GM23338 (cell line): Measurements from ENCODE around the gene RAB3IL1. TPM values are rescaled to one million over a fixed set of nuclear protein-coding genes. Genes with fewer than 3 reads are reported as not detected.

ENCODE experiments used
- ATAC-seq: fragments of 200-7000 bp; cut with Tn5 transposase; 3 replicates; pipeline ENCODE4 v1.9.1; 2020
- DNase-seq: peaks from one replicate; pipeline ENCODE4 v3.0.0-alpha.2; 2015; ENCODE audit warnings: low spot score
- H2AFZ ChIP-seq: fragments of 200-600 bp; sonication (generic); 2 replicates; pipeline ENCODE4 v1.8.0; 2016; ENCODE audit warnings: antibody characterized with exemption, mild to moderate bottlenecking, moderate library complexity
- H3F3A ChIP-seq: fragments of 200-600 bp; sonication (generic); replicated peaks from 2 replicates; pipeline ENCODE4 v1.8.0; 2017; ENCODE audit warnings: antibody characterized with exemption, mixed run types, low read depth
- H3K27ac ChIP-seq: fragments of 200-600 bp; sonication (generic); 2 replicates; pipeline ENCODE4 v1.6.1; 2016; ENCODE audit warnings: low read depth
- H3K27me3 ChIP-seq: fragments of 200-600 bp; sonication (generic); 2 replicates; pipeline ENCODE4 v1.8.0; 2016; ENCODE audit warnings: mild to moderate bottlenecking, mixed run types, moderate library complexity; ENCODE audit not compliant: insufficient read depth
- H3K36me3 ChIP-seq: fragments of 200-600 bp; sonication (generic); 2 replicates; pipeline ENCODE4 v1.8.0; 2016; ENCODE audit warnings: mild to moderate bottlenecking; ENCODE audit not compliant: insufficient read depth
- H3K4me1 ChIP-seq: fragments of 200-600 bp; sonication (generic); 2 replicates; pipeline ENCODE4 v1.8.0; 2016; ENCODE audit warnings: mild to moderate bottlenecking, moderate library complexity; ENCODE audit not compliant: insufficient read depth
- H3K4me2 ChIP-seq: fragments of 200-600 bp; sonication (generic); 2 replicates; pipeline ENCODE4 v1.7.1; 2017; ENCODE audit warnings: mixed run types
- H3K4me3 ChIP-seq: fragments of 200-600 bp; sonication (generic); 2 replicates; pipeline ENCODE4 v1.6.1; 2016; ENCODE audit warnings: mixed run types
- H3K79me2 ChIP-seq: fragments of 200-600 bp; sonication (generic); replicated peaks from 2 replicates; pipeline ENCODE4 v1.8.0; 2017; ENCODE audit warnings: mild to moderate bottlenecking; ENCODE audit not compliant: insufficient read depth
- H3K9me2 ChIP-seq: fragments of 200-600 bp; sonication (generic); 2 replicates; pipeline ENCODE4 v1.8.0; 2017; ENCODE audit not compliant: insufficient read depth
- H4K20me1 ChIP-seq: fragments of 200-600 bp; sonication (generic); replicated peaks from 2 replicates; pipeline ENCODE4 v1.8.0; 2017; ENCODE audit warnings: mild to moderate bottlenecking; ENCODE audit not compliant: insufficient read depth
- H3K27ac Mint-ChIP-seq: 2 replicates; pipeline ENCODE4 v1.8.0; 2020; ENCODE audit warnings: inconsistent platforms, mild to moderate bottlenecking, moderate library complexity, mixed read lengths
- H3K27me3 Mint-ChIP-seq: 3 replicates; pipeline ENCODE4 v1.8.0; 2022; ENCODE audit warnings: low read depth, mild to moderate bottlenecking, moderate library complexity, mixed read lengths, inconsistent platforms; ENCODE audit not compliant: insufficient read depth, poor library complexity
- H3K36me3 Mint-ChIP-seq: 3 replicates; pipeline ENCODE4 v1.8.0; 2021; ENCODE audit warnings: low read depth, mild to moderate bottlenecking, inconsistent platforms, moderate library complexity, mixed read lengths
- H3K4me1 Mint-ChIP-seq: 3 replicates; pipeline ENCODE4 v1.8.0; 2020; ENCODE audit warnings: mild to moderate bottlenecking, inconsistent platforms, mixed read lengths
- H3K4me3 Mint-ChIP-seq: 3 replicates; pipeline ENCODE4 v1.8.0; 2021; ENCODE audit warnings: moderate library complexity, mild to moderate bottlenecking, inconsistent platforms, mixed read lengths
- H3K9me3 Mint-ChIP-seq: 3 replicates; pipeline ENCODE4 v1.8.0; 2020; ENCODE audit warnings: moderate library complexity, mild to moderate bottlenecking, inconsistent platforms, mixed read lengths
- EZH2 ChIP-seq: fragments of 200-600 bp; sonication (generic); IDR thresholded peaks from one replicate; pipeline ENCODE4 v1.8.0; 2017; ENCODE audit warnings: antibody characterized with exemption, mild to moderate bottlenecking, low read depth; ENCODE audit not compliant: unreplicated experiment
- NANOG ChIP-seq: IDR thresholded peaks from 2 replicates; pipeline ENCODE4 v1.6.1; 2016; ENCODE audit warnings: antibody characterized with exemption, borderline replicate concordance
- STAT1 ChIP-seq: IDR thresholded peaks from one replicate; pipeline ENCODE4 v1.6.1; 2016; ENCODE audit warnings: antibody characterized with exemption; ENCODE audit not compliant: unreplicated experiment
- polyA plus RNA-seq: library from polyadenylated mRNA; unstranded; fragments of >200 nt; fragmentation: Nextera tagmentation; extraction: Ambion mirVana; gene quantifications from 2 replicates; pipeline ENCODE4 v1.2.1, GENCODE V29; 2016
- total RNA-seq: library from RNA; depleted of rRNA; stranded (reverse); fragments of >200 nt; shearing (Covaris generic); gene quantifications from 2 replicates; pipeline ENCODE4 v1.2.3, GENCODE V29; 2014
- TF ChIP-seq, protein P1 (sequence below): IDR thresholded peaks from one replicate; pipeline ENCODE4 v1.6.1; 2018; ENCODE audit warnings: antibody characterized with exemption; ENCODE audit not compliant: unreplicated experiment
- TF ChIP-seq, protein P2 (sequence below): IDR thresholded peaks from 2 replicates; pipeline ENCODE4 v1.6.1; 2016; ENCODE audit warnings: antibody characterized with exemption

RAB3IL1 gene
- total and polyA plus RNA-seq, 2 experiments from 2014 or later, result 2.7 to 3.4 TPM

DNA sequence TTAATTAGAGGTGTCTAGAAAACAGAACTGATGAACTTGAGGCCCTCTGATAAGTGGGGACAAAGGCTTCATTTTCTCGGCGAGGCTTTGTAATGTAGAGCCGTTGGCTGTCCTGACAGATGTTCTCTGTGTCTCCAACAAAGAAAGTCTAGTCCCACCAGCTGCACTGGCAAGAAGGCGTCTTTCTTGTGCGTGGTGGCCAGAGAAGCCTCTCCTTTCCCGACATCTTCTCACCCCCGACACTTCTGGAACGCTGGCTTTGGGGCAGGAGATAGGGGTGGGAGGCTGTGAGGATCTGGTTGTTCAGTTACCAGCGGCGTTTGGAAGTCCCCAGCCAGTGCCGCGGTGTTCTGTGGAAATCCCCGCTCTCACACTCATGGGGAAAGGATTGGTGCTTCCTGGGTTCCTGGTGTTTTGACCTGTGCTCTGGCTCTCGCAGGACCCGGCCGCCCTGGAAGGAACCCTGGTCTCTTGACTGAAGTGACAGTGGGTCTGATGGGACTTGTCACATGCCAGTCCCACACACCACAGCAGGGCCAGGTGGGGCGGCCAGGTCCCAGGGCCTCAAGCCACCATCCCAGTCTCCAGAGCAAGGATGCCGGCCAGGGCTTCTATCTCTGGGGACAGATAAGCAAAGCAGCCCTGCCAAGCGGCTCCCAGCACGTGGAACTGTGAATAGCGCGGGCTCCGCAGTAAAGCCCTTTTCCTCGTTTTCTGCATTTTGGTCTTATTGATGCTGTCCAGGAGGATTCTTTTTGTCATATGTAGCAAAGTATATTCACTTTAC lies 66.1 kb downstream of the RAB3IL1 start:
- Mint-ChIP-seq H3K4me1 (no peaks in the 10 kb centered on the region), H3K36me3 (peaks cover 87% of the 10 kb centered on the region), H3K9me3 (no peaks in the 10 kb centered on the region), H3K27me3 (peaks cover 8% of the 10 kb centered on the region), H3K27ac (no peak overlapping the region), H3K4me3 (no peak overlapping the region)
- Histone ChIP-seq H2AFZ (no peak overlapping the region), H3K27me3 (no peaks in the 10 kb centered on the region), H3K36me3 (peaks cover 59% of the 10 kb centered on the region), H3K27ac (peak overlapping the region; percentile 69; the same call in 1 of the 2 replicates), H3F3A (peaks cover 20% of the 10 kb centered on the region; the same call in 1 of the 2 replicates), H3K4me2 (no peak overlapping the region), H3K4me1 (no peaks in the 10 kb centered on the region), H3K4me3 (no peak overlapping the region), H4K20me1 (peaks cover 15% of the 10 kb centered on the region), H3K79me2 (peaks cover 12% of the 10 kb centered on the region), H3K9me2 (no peaks in the 10 kb centered on the region)
- no peak for TF ChIP-seq EZH2
- TF ChIP-seq, protein P1, sequence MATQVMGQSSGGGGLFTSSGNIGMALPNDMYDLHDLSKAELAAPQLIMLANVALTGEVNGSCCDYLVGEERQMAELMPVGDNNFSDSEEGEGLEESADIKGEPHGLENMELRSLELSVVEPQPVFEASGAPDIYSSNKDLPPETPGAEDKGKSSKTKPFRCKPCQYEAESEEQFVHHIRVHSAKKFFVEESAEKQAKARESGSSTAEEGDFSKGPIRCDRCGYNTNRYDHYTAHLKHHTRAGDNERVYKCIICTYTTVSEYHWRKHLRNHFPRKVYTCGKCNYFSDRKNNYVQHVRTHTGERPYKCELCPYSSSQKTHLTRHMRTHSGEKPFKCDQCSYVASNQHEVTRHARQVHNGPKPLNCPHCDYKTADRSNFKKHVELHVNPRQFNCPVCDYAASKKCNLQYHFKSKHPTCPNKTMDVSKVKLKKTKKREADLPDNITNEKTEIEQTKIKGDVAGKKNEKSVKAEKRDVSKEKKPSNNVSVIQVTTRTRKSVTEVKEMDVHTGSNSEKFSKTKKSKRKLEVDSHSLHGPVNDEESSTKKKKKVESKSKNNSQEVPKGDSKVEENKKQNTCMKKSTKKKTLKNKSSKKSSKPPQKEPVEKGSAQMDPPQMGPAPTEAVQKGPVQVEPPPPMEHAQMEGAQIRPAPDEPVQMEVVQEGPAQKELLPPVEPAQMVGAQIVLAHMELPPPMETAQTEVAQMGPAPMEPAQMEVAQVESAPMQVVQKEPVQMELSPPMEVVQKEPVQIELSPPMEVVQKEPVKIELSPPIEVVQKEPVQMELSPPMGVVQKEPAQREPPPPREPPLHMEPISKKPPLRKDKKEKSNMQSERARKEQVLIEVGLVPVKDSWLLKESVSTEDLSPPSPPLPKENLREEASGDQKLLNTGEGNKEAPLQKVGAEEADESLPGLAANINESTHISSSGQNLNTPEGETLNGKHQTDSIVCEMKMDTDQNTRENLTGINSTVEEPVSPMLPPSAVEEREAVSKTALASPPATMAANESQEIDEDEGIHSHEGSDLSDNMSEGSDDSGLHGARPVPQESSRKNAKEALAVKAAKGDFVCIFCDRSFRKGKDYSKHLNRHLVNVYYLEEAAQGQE, result no peak
- DNase-seq (no peak), ATAC-seq (no peak)

DNA sequence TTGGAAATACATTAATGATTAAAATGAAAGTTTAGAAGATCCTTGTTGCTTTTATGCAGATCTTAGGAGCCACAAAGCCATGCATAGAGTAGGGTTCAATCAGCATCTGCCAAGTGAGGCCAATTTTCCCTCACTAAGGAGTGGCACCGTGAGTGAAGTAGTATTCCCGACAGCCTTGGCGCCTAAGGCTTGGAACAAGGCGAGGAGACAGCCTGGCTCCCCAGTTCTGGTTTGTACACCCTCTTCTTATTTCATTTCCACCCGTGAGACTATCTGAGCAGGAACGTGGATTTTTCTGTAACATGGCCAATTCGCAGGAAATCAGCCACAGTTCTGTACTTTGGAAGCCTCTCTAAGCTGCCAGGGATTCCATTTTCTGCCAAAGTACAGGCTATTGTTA lies 66.7 kb downstream of the RAB3IL1 start:
- ATAC-seq (no peak), DNase-seq (no peak)
- Histone ChIP-seq H3K4me3 (no peak overlapping the region), H3K27ac (peak overlapping the region; percentile 69; the same call in 1 of the 2 replicates), H3K9me2 (no peaks in the 10 kb centered on the region), H3K79me2 (peaks cover 12% of the 10 kb centered on the region), H4K20me1 (peaks cover 18% of the 10 kb centered on the region), H3K4me1 (no peaks in the 10 kb centered on the region), H3K36me3 (peaks cover 59% of the 10 kb centered on the region), H2AFZ (no peak overlapping the region), H3F3A (peaks cover 20% of the 10 kb centered on the region; the same call in 1 of the 2 replicates), H3K27me3 (no peaks in the 10 kb centered on the region), H3K4me2 (no peak overlapping the region)
- Mint-ChIP-seq H3K36me3 (peaks cover 90% of the 10 kb centered on the region), H3K27me3 (peaks cover 11% of the 10 kb centered on the region), H3K9me3 (no peaks in the 10 kb centered on the region), H3K4me1 (peaks cover 2% of the 10 kb centered on the region; the same call in 2 of the 3 replicates), H3K4me3 (no peak overlapping the region), H3K27ac (no peak overlapping the region)
- no peak for TF ChIP-seq STAT1
- TF ChIP-seq, protein P2, sequence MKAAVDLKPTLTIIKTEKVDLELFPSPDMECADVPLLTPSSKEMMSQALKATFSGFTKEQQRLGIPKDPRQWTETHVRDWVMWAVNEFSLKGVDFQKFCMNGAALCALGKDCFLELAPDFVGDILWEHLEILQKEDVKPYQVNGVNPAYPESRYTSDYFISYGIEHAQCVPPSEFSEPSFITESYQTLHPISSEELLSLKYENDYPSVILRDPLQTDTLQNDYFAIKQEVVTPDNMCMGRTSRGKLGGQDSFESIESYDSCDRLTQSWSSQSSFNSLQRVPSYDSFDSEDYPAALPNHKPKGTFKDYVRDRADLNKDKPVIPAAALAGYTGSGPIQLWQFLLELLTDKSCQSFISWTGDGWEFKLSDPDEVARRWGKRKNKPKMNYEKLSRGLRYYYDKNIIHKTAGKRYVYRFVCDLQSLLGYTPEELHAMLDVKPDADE, result no peak
- TF ChIP-seq EZH2, result no peak
- TF ChIP-seq, protein P1, result no peak
- no peak for TF ChIP-seq NANOG
